T-cell (primary cell): ENCODE results near the gene HSD17B10. TPM values are rescaled to one million over a fixed set of nuclear protein-coding genes. Genes with fewer than 3 reads are reported as not detected.
A peak's percentile ranks its signal among the peaks of the same experiment; 100 is the strongest.
"Not testable (repeated sequence)": the region's sequence is repeated elsewhere in the genome, so short reads cannot be mapped to it uniquely, and the experiment has no call there.

Experiments
- ATAC-seq, 4 experiments: fragments of 200-7000 bp in 3 of 4; fragments of 150-1000 bp in 1 of 4; cut with Tn5 transposase; replicated peaks in 1 of 4; 1 replicate in 3 of 4; 2 replicates in 1 of 4; pipeline ENCODE4 v1.10.0; 2021; ENCODE audit warnings: moderate library complexity in 3 of 4, mild to moderate bottlenecking in 2 of 4, moderate number of reproducible peaks in 1 of 4
- CTCF ChIA-PET, 2 donors: fragments of 300-600 bp; sonication (Branson Sonifier 250); formaldehyde crosslinking; loops; one replicate each; lab custom pipeline; 2022; ENCODE audit warnings: antibody characterized with exemption in 2 of 2; lab: Charles Lee
- POLR2A ChIA-PET, 2 donors: fragments of 300-600 bp; sonication (Branson Sonifier 250); formaldehyde crosslinking; loops; one replicate each; lab custom pipeline; 2022; ENCODE audit warnings: antibody characterized with exemption in 2 of 2; lab: Charles Lee
- DNase-seq, 35 experiments: peaks; one replicate each; pipeline versions ENCODE4 v3.0.0 to v3.0.0-alpha.2; 2013 to 2023
- H3K27ac ChIP-seq: one replicate; pipeline ENCODE4 v1.5.1; 2013; ENCODE audit warnings: low read length
- H3K27me3 ChIP-seq, 2 experiments: replicated peaks in 1 of 2; 1 replicate in 1 of 2; 2 replicates in 1 of 2; pipeline versions ENCODE4 v1.6.1 to v1.7.0; 2013; ENCODE audit warnings: low read length in 1 of 2, mixed read lengths in 1 of 2; ENCODE audit not compliant: control insufficient read depth in 2 of 2, insufficient read depth in 2 of 2; ENCODE audit errors: extremely low read depth in 1 of 2
- H3K36me3 ChIP-seq, 2 donors: 1 replicate in 1 of 2; 2 replicates in 1 of 2; pipeline versions ENCODE4 v1.6.1 to v1.7.0; 2013; ENCODE audit warnings: low read length in 1 of 2; ENCODE audit not compliant: control insufficient read depth in 2 of 2, insufficient read depth in 1 of 2; ENCODE audit errors: extremely low read depth in 1 of 2
- H3K4me1 ChIP-seq, 2 experiments: 1 replicate in 1 of 2; 2 replicates in 1 of 2; pipeline versions ENCODE4 v1.6.1 to v1.7.0; 2013; ENCODE audit warnings: low read length in 2 of 2, mixed read lengths in 1 of 2; ENCODE audit not compliant: insufficient read depth in 2 of 2, control insufficient read depth in 1 of 2; ENCODE audit errors: extremely low read depth in 1 of 2
- H3K4me3 ChIP-seq, 2 donors: 1 replicate in 1 of 2; 2 replicates in 1 of 2; pipeline versions ENCODE4 v1.5.1 to v1.7.0; 2013; ENCODE audit warnings: mild to moderate bottlenecking in 2 of 2, low read length in 1 of 2, moderate library complexity in 1 of 2; ENCODE audit not compliant: control insufficient read depth in 1 of 2; ENCODE audit errors: extremely low read depth in 1 of 2
- H3K9me3 ChIP-seq: 2 replicates; pipeline ENCODE4 v1.7.0; 2013
- H3K27ac Mint-ChIP-seq, 2 donors: one replicate each; pipeline ENCODE4 v1.8.0; 2020 to 2021; ENCODE audit warnings: mild to moderate bottlenecking in 2 of 2, mixed read lengths in 2 of 2
- H3K27me3 Mint-ChIP-seq, 2 donors: one replicate each; pipeline ENCODE4 v1.8.0; 2021 to 2022; ENCODE audit warnings: mixed read lengths in 2 of 2
- H3K36me3 Mint-ChIP-seq: one replicate; pipeline ENCODE4 v1.8.0; 2021; ENCODE audit warnings: mixed read lengths
- H3K4me1 Mint-ChIP-seq, 3 donors: one replicate each; pipeline ENCODE4 v1.8.0; 2020 to 2022; ENCODE audit warnings: mixed read lengths in 3 of 3, mild to moderate bottlenecking in 1 of 3
- H3K4me3 Mint-ChIP-seq, 3 donors: one replicate each; pipeline ENCODE4 v1.8.0; 2020 to 2022; ENCODE audit warnings: mild to moderate bottlenecking in 3 of 3, mixed read lengths in 3 of 3, moderate library complexity in 3 of 3
- H3K9me3 Mint-ChIP-seq, 3 donors: one replicate each; pipeline ENCODE4 v1.8.0; 2020 to 2022; ENCODE audit warnings: mixed read lengths in 3 of 3
- WGBS: methylation state at CpG from one replicate; pipeline ENCODE4 v1.1.5; 2013; ENCODE audit warnings: missing lambda C conversion rate; ENCODE audit not compliant: insufficient coverage; 5-methylcytosine and 5-hydroxymethylcytosine counted together
- total RNA-seq, 35 experiments: library from RNA in 6 of 35; stranded (reverse) in 6 of 35; fragments of 120-200 nt in 1 of 35; gene quantifications; one replicate each; pipeline versions ENCODE4 v1.2.1 to v1.2.4 and lab custom pipeline; 2013 to 2026

Gene HSD17B10
- total RNA-seq, 5 donors from 2014 or later (not counting 1 experiment from before 2014, with no cell fraction given): 36.6 to 60.0 (median 43.3) TPM

GRCh38 chrX:53429755-53430154 lies 4.4 kb downstream of the HSD17B10 start:
- no peak overlapping the region for H3K27ac ChIP-seq
- peaks cover 3 to 10% of the 10 kb centered on the region in 2 experiments for H3K4me1 ChIP-seq
- WGBS: 96% methylated on average over 8 of the region's 8 CpGs
- DNase-seq (no peak), ATAC-seq (no peak)
- Mint-ChIP-seq H3K36me3 (peaks cover 14% of the 10 kb centered on the region), H3K27me3 (peaks cover 0 to 4% of the 10 kb centered on the region in 2 donors), H3K9me3 (no peaks in the 10 kb centered on the region), H3K27ac (no peak overlapping the region), H3K4me1 (peaks cover 11 to 16% (median 12%) of the 10 kb centered on the region in 3 donors), H3K4me3 (no peak overlapping the region)
- CTCF ChIA-PET: no interaction called here
- H3K9me3 ChIP-seq: no peaks in the 10 kb centered on the region
- no peak overlapping the region for H3K4me3 ChIP-seq
- POLR2A ChIA-PET: interaction anchor here in 1 of 2 donors (0.5 kb wide), 1 partner anchor 332 kb away, joined by 3 read pairs; no protein-coding TSS in a partner anchor
- H3K27me3 ChIP-seq: no peaks in the 10 kb centered on the region
- H3K36me3 ChIP-seq: peaks cover 0 to 21% of the 10 kb centered on the region in 2 donors

GRCh38 chrX:53422861-53423306 lies 11.3 kb downstream of the HSD17B10 start, which contains the start of gene RIBC1:
Gene RIBC1 (plus strand): TSS chrX:53422873. CDS start chrX:53426277, 3,404 bp downstream.
- peak within 1 kb of the TSS; percentile 94 for H3K27ac ChIP-seq
- H3K4me3 ChIP-seq: peak within 1 kb of the TSS; percentile 77 to 84
- ATAC-seq (no peak), DNase-seq (no peak)
- Mint-ChIP-seq H3K9me3 (no peaks in the 10 kb centered on the region), H3K36me3 (no peaks in the 10 kb centered on the region), H3K4me3 (peak within 1 kb of the TSS; percentile 89 to 99 (median 89)), H3K4me1 (peaks cover 31 to 32% (median 32%) of the 10 kb centered on the region in 3 donors), H3K27ac (peak within 1 kb of the TSS; percentile 93 to 95), H3K27me3 (no peaks in the 10 kb centered on the region)
- H3K9me3 ChIP-seq: no peaks in the 10 kb centered on the region
- H3K27me3 ChIP-seq: no peaks in the 10 kb centered on the region
- ChIA-PET POLR2A (interaction anchor here (0.5 to 1.6 kb wide), 11 partner anchors 9 to 622 kb away, joined by 3 to 4 read pairs (median 3); no protein-coding TSS in a partner anchor), CTCF (interaction anchor here (0.6 to 2.0 kb wide), 8 partner anchors 10 to 217 kb away, joined by 3 to 11 read pairs (median 4); no protein-coding TSS in a partner anchor)
- 4% methylated on average over 5 of the region's 17 CpGs for WGBS
- peaks cover 17 to 35% of the 10 kb centered on the region in 2 experiments for H3K4me1 ChIP-seq
- no peaks in the 10 kb centered on the region for H3K36me3 ChIP-seq

- Histone ChIP-seq H3K27ac (peak within 1 kb of the TSS; percentile 94), H3K4me1 (peaks cover 17 to 35% of the 10 kb centered on the region in 2 experiments), H3K4me3 (peak within 1 kb of the TSS; percentile 77 to 84), H3K36me3 (no peaks in the 10 kb centered on the region), H3K27me3 (no peaks in the 10 kb centered on the region), H3K9me3 (no peaks in the 10 kb centered on the region)
- Mint-ChIP-seq H3K9me3 (no peaks in the 10 kb centered on the region), H3K27ac (peak within 1 kb of the TSS; percentile 93 to 95), H3K4me1 (peaks cover 36 to 37% (median 36%) of the 10 kb centered on the region in 3 donors), H3K4me3 (peak within 1 kb of the TSS; percentile 89 to 99 (median 89)), H3K36me3 (peaks cover 3% of the 10 kb centered on the region), H3K27me3 (no peaks in the 10 kb centered on the region)
- peak; percentile 85 to 93 (median 91) for ATAC-seq
- ChIA-PET POLR2A (interaction anchor here (0.5 to 1.6 kb wide), 13 partner anchors 8 to 1127 kb away, joined by 3 to 6 read pairs (median 3); no protein-coding TSS in a partner anchor), CTCF (interaction anchor here (0.6 to 2.0 kb wide), 6 partner anchors 10 to 218 kb away, joined by 3 to 11 read pairs (median 4); no protein-coding TSS in a partner anchor)
- WGBS: 0% methylated on average over 27 of the region's 75 CpGs
- peak; percentile 89 to 100 (median 96) for DNase-seq
These were observed 11.9 kb downstream of the HSD17B10 start, which contains the start of gene SMC1A for GRCh38 chrX:53422086-53422860. Gene SMC1A (minus strand): TSS chrX:53422654. CDS start chrX:53422600, 54 bp downstream.

GRCh38 chrX:53421772-53422085 lies 12.4 kb downstream of the HSD17B10 start:
- CTCF ChIA-PET: interaction anchor here in 1 of 2 donors (1.7 to 2.0 kb wide), 2 partner anchors 14 to 104 kb away, joined by 4 to 11 read pairs; no protein-coding TSS in a partner anchor
- Mint-ChIP-seq H3K27me3 (no peaks in the 10 kb centered on the region), H3K27ac (peak overlapping the region; percentile 93 to 95), H3K36me3 (peaks cover 3% of the 10 kb centered on the region), H3K4me3 (peak overlapping the region; percentile 89 to 99 (median 89)), H3K4me1 (peaks cover 36 to 40% (median 37%) of the 10 kb centered on the region in 3 donors), H3K9me3 (no peaks in the 10 kb centered on the region)
- H3K36me3 ChIP-seq: no peaks in the 10 kb centered on the region
- ATAC-seq (peak; percentile 15 to 30 (median 25)), DNase-seq (peak in 4 of 35 experiments; percentile 20 to 51 (median 36))
- peaks cover 17 to 35% of the 10 kb centered on the region in 2 experiments for H3K4me1 ChIP-seq
- POLR2A ChIA-PET: interaction anchor here in 1 of 2 donors (0.7 to 1.6 kb wide), 3 partner anchors 243 to 1128 kb away, joined by 3 to 6 read pairs (median 4); no protein-coding TSS in a partner anchor
- no peaks in the 10 kb centered on the region for H3K9me3 ChIP-seq
- 0% methylated on average over 8 of the region's 15 CpGs for WGBS
- peak overlapping the region; percentile 94 for H3K27ac ChIP-seq
- no peaks in the 10 kb centered on the region for H3K27me3 ChIP-seq
- peak overlapping the region; percentile 77 to 84 for H3K4me3 ChIP-seq

GRCh38 chrX:53421125-53421524 lies 13.0 kb downstream of the HSD17B10 start:
- no peak for ATAC-seq
- Mint-ChIP-seq H3K27me3 (no peaks in the 10 kb centered on the region), H3K4me3 (peak overlapping the region; percentile 89 to 99 (median 89)), H3K27ac (peak overlapping the region; percentile 93 to 95), H3K4me1 (peaks cover 36 to 40% (median 37%) of the 10 kb centered on the region in 3 donors), H3K9me3 (no peaks in the 10 kb centered on the region), H3K36me3 (peaks cover 3% of the 10 kb centered on the region)
- CTCF ChIA-PET: no interaction called here
- Histone ChIP-seq H3K4me1 (peaks cover 17 to 35% of the 10 kb centered on the region in 2 experiments), H3K9me3 (no peaks in the 10 kb centered on the region), H3K27ac (peak overlapping the region; percentile 28), H3K4me3 (peak overlapping the region in 1 of 2 donors; percentile 84), H3K36me3 (no peaks in the 10 kb centered on the region), H3K27me3 (no peaks in the 10 kb centered on the region)
- no peak for DNase-seq
- POLR2A ChIA-PET: no interaction called here
- WGBS: no CpG with 5 or more reads among the region's 2 CpGs

- H3K27me3 ChIP-seq, H3K27ac ChIP-seq, H3K36me3 Mint-ChIP-seq, ATAC-seq, H3K9me3 Mint-ChIP-seq, CTCF ChIA-PET, H3K36me3 ChIP-seq, H3K27me3 Mint-ChIP-seq, DNase-seq, H3K27ac Mint-ChIP-seq, H3K9me3 ChIP-seq, H3K4me3 ChIP-seq: not testable (repeated sequence)
- Mint-ChIP-seq H3K4me1 (peaks cover 36 to 40% (median 37%) of the 10 kb centered on the region in 3 donors), H3K4me3 (peak overlapping the region; percentile 13 to 99 (median 89))
- H3K4me1 ChIP-seq: peaks cover 17 to 35% of the 10 kb centered on the region in 2 experiments
- POLR2A ChIA-PET: interaction anchor here in 1 of 2 donors (0.7 kb wide), 1 partner anchor 18 kb away, joined by 4 read pairs; no protein-coding TSS in a partner anchor
- 80% methylated on average over 2 of the region's 3 CpGs for WGBS
These were observed 13.8 kb downstream of the HSD17B10 start for GRCh38 chrX:53420351-53420750.
